Forelimb muscle (tissue), 1 donor: ENCODE data around the gene KMO. TPM values are rescaled to one million over a fixed set of nuclear protein-coding genes. Genes with fewer than 3 reads are reported as not detected.

ENCODE experiments used
- DNase-seq: peaks from one replicate; pipeline ENCODE4 v3.0.0-alpha.2; 2013; ENCODE audit warnings: low read depth
- polyA plus RNA-seq: library from polyadenylated mRNA; unstranded; fragments of 120-200 nt; gene quantifications from one replicate; pipeline ENCODE4 v1.2.1, GENCODE V29; 2013; ENCODE audit not compliant: insufficient read length

KMO gene
- polyA plus RNA-seq, 1 donor, result 0.08 TPM

GRCh38 chr1:241593186-241593585 lies 61.0 kb downstream of the KMO start:
- DNase-seq, result no peak

- DNase-seq, result no peak
Observed at GRCh38 chr1:241596633-241597032, 64.5 kb downstream of the KMO start.

GRCh38 chr1:241598249-241598648 lies 66.1 kb downstream of the KMO start:
- no peak for DNase-seq

- no peak for DNase-seq
Observed at GRCh38 chr1:241600496-241600901, 68.3 kb downstream of the KMO start.

- DNase-seq, result no peak
Observed at GRCh38 chr1:241603731-241604245, 71.6 kb downstream of the KMO start.

- no peak for DNase-seq
Observed at GRCh38 chr1:241605146-241605805, 73.1 kb downstream of the KMO start.

- no peak for DNase-seq
Observed at GRCh38 chr1:241606544-241606943, 74.4 kb downstream of the KMO start.

GRCh38 chr1:241607497-241607896 lies 75.3 kb downstream of the KMO start:
- DNase-seq, result no peak

GRCh38 chr1:241608379-241609033 lies 76.3 kb downstream of the KMO start:
- DNase-seq, result no peak

GRCh38 chr1:241610056-241610815 lies 78.1 kb downstream of the KMO start:
- no peak for DNase-seq

GRCh38 chr1:241611063-241611462 lies 78.9 kb downstream of the KMO start:
- peak; percentile 24 for DNase-seq

- DNase-seq, result no peak
Observed at GRCh38 chr1:241611736-241612135, 79.6 kb downstream of the KMO start.

GRCh38 chr1:241612533-241613477 lies 80.6 kb downstream of the KMO start:
- DNase-seq, result no peak

GRCh38 chr1:241614144-241614543 lies 82.0 kb downstream of the KMO start:
- no peak for DNase-seq

- no peak for DNase-seq
Observed at GRCh38 chr1:241614572-241614971, 82.4 kb downstream of the KMO start.

GRCh38 chr1:241615043-241615974 lies 83.1 kb downstream of the KMO start:
- DNase-seq, result no peak

GRCh38 chr1:241617426-241617825 lies 85.2 kb downstream of the KMO start:
- no peak for DNase-seq

- no peak for DNase-seq
Observed at GRCh38 chr1:241622669-241623068, 90.5 kb downstream of the KMO start.

GRCh38 chr1:241624935-241625334 lies 92.8 kb downstream of the KMO start:
- no peak for DNase-seq
